ENCODE measurements around the gene BCAN.

GRCh38 chr1:156700736-156701531 lies 59.0 kb downstream of the BCAN start:
- no peak for TF ChIP-seq CTCF (conservative IDR thresholded peaks at IDR 0.05 in 1 of 2, IDR thresholded peaks at IDR 0.05 in 1 of 2; ENCODE audit: extremely low read depth in 1 of 2, insufficient read depth in 1 of 2, low read depth in 1 of 2, low read length in 2 of 2)
- TF ChIP-seq EZH2 (IDR thresholded peaks at IDR 0.05; ENCODE audit: borderline replicate concordance, low read length), result no peak
